ENCODE data around the gene GANAB. TPM values are rescaled to one million over a fixed set of nuclear protein-coding genes. Genes with fewer than 3 reads are reported as not detected.

The GANAB gene
- total and polyA plus RNA-seq, 2 donors (not counting 1 experiment from before 2014, with no cell fraction given), result 279 to 328 TPM

- H3K4me1 ChIP-seq (ENCODE audit: control insufficient read depth, extremely low read depth, insufficient read depth, low read length), result peaks cover 12% of the 10 kb centered on the region
- peaks cover 4% of the 10 kb centered on the region for H3K36me3 ChIP-seq (ENCODE audit: control insufficient read depth, insufficient read depth, low read length)
- peak overlapping the region; percentile 61 for H3K9ac ChIP-seq (ENCODE audit: insufficient read depth, low read length)
- no peak for DNase-seq (ENCODE audit: low read depth in 2 of 2)
- peak overlapping the region; percentile 83 for H3K27ac ChIP-seq (ENCODE audit: insufficient read depth, low read length)
- no peaks in the 10 kb centered on the region for H3K79me2 ChIP-seq (ENCODE audit: control insufficient read depth, insufficient read depth, low read length)
- H3K27me3 ChIP-seq (ENCODE audit: control insufficient read depth, insufficient read depth, low read length), result no peaks in the 10 kb centered on the region
- TF ChIP-seq EZH2 (IDR thresholded peaks at IDR 0.05; ENCODE audit: low read length, missing control alignments) (no peak), CTCF (conservative IDR thresholded peaks at IDR 0.05 in 1 of 2, IDR thresholded peaks at IDR 0.05 in 1 of 2; ENCODE audit: low read depth in 1 of 2, low read length in 2 of 2) (no peak)
- peak overlapping the region; percentile 69 to 87 (median 79) for H3K4me3 ChIP-seq (replicated peaks in 1 of 4; ENCODE audit: control extremely low read depth in 1 of 4, insufficient read depth in 1 of 4, low read depth in 3 of 4, low read length in 4 of 4)
- H3K9me3 ChIP-seq (ENCODE audit: control insufficient read depth, insufficient read depth, low read depth, low read length), result no peaks in the 10 kb centered on the region
- no peaks in the 10 kb centered on the region for H4K20me1 ChIP-seq (ENCODE audit: control insufficient read depth, extremely low read depth, insufficient read depth, low read length)
- H2AFZ ChIP-seq (ENCODE audit: low read length), result peak overlapping the region; percentile 79
- peak overlapping the region; percentile 93 for H3K4me2 ChIP-seq (ENCODE audit: extremely low read depth, insufficient read depth, low read length)
Observed at GRCh38 chr11:62610814-62611704, 35.4 kb downstream of the GANAB start.

- no peak for TF ChIP-seq CTCF (conservative IDR thresholded peaks at IDR 0.05 in 1 of 2, IDR thresholded peaks at IDR 0.05 in 1 of 2; ENCODE audit: low read depth in 1 of 2, low read length in 2 of 2)
- no peak for TF ChIP-seq EZH2 (IDR thresholded peaks at IDR 0.05; ENCODE audit: low read length, missing control alignments)
- peaks cover 12% of the 10 kb centered on the region for H3K4me1 ChIP-seq (ENCODE audit: control insufficient read depth, extremely low read depth, insufficient read depth, low read length)
- no peak overlapping the region for H2AFZ ChIP-seq (ENCODE audit: low read length)
- H3K27me3 ChIP-seq (ENCODE audit: control insufficient read depth, insufficient read depth, low read length), result no peaks in the 10 kb centered on the region
- no peak overlapping the region for H3K27ac ChIP-seq (ENCODE audit: insufficient read depth, low read length)
- peaks cover 8% of the 10 kb centered on the region for H3K36me3 ChIP-seq (ENCODE audit: control insufficient read depth, insufficient read depth, low read length)
- H3K4me3 ChIP-seq (replicated peaks in 1 of 4; ENCODE audit: control extremely low read depth in 1 of 4, insufficient read depth in 1 of 4, low read depth in 3 of 4, low read length in 4 of 4), result no peak overlapping the region
- no peak overlapping the region for H3K4me2 ChIP-seq (ENCODE audit: extremely low read depth, insufficient read depth, low read length)
- no peaks in the 10 kb centered on the region for H3K9me3 ChIP-seq (ENCODE audit: control insufficient read depth, insufficient read depth, low read depth, low read length)
- DNase-seq (ENCODE audit: low read depth in 2 of 2), result no peak
- H4K20me1 ChIP-seq (ENCODE audit: control insufficient read depth, extremely low read depth, insufficient read depth, low read length), result no peaks in the 10 kb centered on the region
- no peak overlapping the region for H3K9ac ChIP-seq (ENCODE audit: insufficient read depth, low read length)
- H3K79me2 ChIP-seq (ENCODE audit: control insufficient read depth, insufficient read depth, low read length), result no peaks in the 10 kb centered on the region
Observed at GRCh38 chr11:62610403-62610802, 36.0 kb downstream of the GANAB start.

GRCh38 chr11:62608776-62609175 lies 37.6 kb downstream of the GANAB start:
- DNase-seq (ENCODE audit: low read depth in 2 of 2), result no peak
- no peak for TF ChIP-seq CTCF (conservative IDR thresholded peaks at IDR 0.05 in 1 of 2, IDR thresholded peaks at IDR 0.05 in 1 of 2; ENCODE audit: low read depth in 1 of 2, low read length in 2 of 2)
- no peak for TF ChIP-seq EZH2 (IDR thresholded peaks at IDR 0.05; ENCODE audit: low read length, missing control alignments)

More at GRCh38 chr11:62608776-62609175, 37.6 kb downstream of the GANAB start:
- H4K20me1 ChIP-seq (ENCODE audit: control insufficient read depth, extremely low read depth, insufficient read depth, low read length), result no peaks in the 10 kb centered on the region
- no peaks in the 10 kb centered on the region for H3K27me3 ChIP-seq (ENCODE audit: control insufficient read depth, insufficient read depth, low read length)
- H3K9ac ChIP-seq (ENCODE audit: insufficient read depth, low read length), result no peak overlapping the region
- H3K4me2 ChIP-seq (ENCODE audit: extremely low read depth, insufficient read depth, low read length), result no peak overlapping the region
- peaks cover 12% of the 10 kb centered on the region for H3K4me1 ChIP-seq (ENCODE audit: control insufficient read depth, extremely low read depth, insufficient read depth, low read length)
- no peak overlapping the region for H3K27ac ChIP-seq (ENCODE audit: insufficient read depth, low read length)
- H3K4me3 ChIP-seq (replicated peaks in 1 of 4; ENCODE audit: control extremely low read depth in 1 of 4, insufficient read depth in 1 of 4, low read depth in 3 of 4, low read length in 4 of 4), result no peak overlapping the region
- peaks cover 9% of the 10 kb centered on the region for H3K36me3 ChIP-seq (ENCODE audit: control insufficient read depth, insufficient read depth, low read length)
- no peaks in the 10 kb centered on the region for H3K79me2 ChIP-seq (ENCODE audit: control insufficient read depth, insufficient read depth, low read length)
- H2AFZ ChIP-seq (ENCODE audit: low read length), result no peak overlapping the region
- no peaks in the 10 kb centered on the region for H3K9me3 ChIP-seq (ENCODE audit: control insufficient read depth, insufficient read depth, low read depth, low read length)

Measured in fibroblast of lung (primary cell).